Right hindlimb (tissue), 1 donor: ENCODE measurements around the gene NOP58.
A peak's percentile ranks its signal among the peaks of the same experiment; 100 is the strongest.
"Not testable (repeated sequence)": the region's sequence is repeated elsewhere in the genome, so short reads cannot be mapped to it uniquely, and the experiment has no call there.

ENCODE experiments used
- DNase-seq: peaks from one replicate; pipeline ENCODE4 v3.0.0-alpha.2; 2018

The NOP58 gene

DNA sequence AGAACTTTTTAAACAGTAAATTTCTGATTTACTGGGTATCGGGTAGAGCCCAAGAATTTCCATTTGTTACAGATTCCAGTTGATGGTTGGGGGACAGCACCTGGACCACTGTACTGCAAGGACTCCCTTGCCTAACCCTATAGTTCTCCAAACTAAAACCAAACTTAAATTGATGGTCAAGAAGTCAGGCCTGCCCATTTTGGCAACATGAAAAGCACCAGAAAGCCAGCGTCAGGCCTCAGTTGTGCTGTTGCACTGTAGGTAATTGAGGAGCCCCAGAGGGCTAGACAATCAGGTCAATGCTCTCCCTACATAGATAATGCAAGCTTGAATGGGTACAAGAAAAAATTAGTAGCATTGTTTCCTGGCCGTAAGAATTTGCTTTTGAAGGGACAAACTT lies 40.5 kb downstream of the NOP58 start:
- no peak for DNase-seq

DNA sequence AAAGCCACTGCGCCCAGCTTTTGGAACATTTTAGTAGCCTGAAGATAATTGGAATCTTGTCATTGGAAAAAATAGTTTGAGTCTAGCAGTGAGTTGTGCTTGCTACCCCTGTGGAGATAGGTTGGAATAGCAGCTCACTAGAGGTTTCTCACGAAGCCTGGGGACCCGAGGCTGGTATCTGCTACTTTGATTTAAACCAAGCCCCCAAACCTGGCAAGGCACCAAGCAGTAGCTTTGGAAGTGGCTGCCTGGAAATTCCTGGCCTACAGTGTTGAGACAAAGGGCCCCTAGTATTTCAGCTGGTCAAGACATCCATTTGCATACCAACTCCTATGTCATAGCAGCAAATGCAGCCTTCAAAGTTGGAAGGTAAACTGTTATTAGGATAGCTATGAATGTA lies 42.1 kb downstream of the NOP58 start:
- peak; percentile 30 for DNase-seq

DNA sequence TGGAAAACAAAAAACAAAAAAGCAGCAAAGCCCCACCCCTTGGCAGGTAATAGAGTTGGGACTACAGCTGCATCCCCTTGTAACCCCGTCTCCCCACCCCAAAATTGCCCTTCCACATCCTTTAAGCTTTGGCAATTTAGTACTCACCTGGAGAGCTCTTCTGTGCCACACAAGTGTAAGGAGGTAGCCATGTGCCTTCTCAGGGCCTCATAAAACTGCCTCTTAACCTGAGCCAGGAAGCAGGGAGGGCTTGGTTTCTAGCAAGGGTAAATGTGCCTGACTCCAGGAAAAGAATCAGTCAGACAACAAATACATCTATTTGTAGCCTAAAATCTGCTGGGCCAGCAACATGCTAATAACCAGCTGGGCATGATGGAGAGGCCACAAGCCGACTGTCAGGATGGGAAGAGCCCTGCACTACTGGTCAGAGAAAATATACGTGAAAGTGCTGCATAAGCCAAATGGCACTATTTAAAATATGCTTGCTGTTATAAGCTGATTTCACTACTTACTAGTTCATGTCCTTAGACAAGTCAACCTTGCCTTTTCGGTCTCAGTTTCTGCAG lies 46.3 kb downstream of the NOP58 start:
- no peak for DNase-seq

DNA sequence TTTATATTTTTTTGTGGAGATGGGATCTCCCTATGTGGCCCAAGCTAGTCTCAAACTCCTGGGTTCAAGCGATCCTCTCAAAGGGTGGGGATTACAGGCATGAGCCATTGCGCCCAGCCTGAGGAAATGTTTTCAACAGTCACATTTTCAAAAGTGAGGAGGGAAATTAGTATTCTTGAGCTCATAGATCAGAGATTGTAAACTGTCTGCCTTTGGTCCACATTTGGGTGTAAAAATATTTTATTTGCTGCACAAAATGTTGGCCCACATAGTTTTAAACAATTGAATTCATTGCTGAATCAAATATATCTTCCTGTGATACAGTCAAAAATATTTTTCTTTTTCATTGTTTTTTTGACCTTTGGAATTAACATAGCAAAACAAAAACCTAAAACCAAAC lies 48.6 kb downstream of the NOP58 start:
- no peak for DNase-seq

- DNase-seq, result peak; percentile 88
These were observed 51.7 kb downstream of the NOP58 start for GRCh38 chr2:202317080-202317857.

GRCh38 chr2:202320362-202320761 lies 54.8 kb downstream of the NOP58 start:
- DNase-seq, result not testable (repeated sequence)

- DNase-seq, result no peak
These were observed 56.9 kb downstream of the NOP58 start for GRCh38 chr2:202322435-202322834.

DNA sequence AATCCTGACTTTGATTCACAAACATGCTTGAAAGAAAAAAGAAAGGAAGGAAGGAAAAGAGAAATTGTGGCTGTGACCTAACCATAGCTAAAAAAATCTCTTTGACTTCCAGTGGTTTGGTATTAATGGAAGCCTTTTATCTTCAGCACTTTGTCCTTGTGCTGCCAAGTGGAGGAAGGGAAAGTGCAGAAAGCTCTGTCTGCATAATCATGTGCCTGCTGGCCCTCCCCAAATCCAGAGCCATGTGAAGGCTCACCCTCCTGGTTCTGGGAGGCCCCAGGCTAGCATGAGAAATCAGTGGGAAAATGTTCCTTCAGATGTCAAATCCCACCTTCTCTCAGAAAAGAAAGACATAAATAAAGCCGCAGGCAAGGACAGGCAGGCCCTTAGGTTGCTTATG lies 62.3 kb downstream of the NOP58 start:
- DNase-seq, result no peak

DNA sequence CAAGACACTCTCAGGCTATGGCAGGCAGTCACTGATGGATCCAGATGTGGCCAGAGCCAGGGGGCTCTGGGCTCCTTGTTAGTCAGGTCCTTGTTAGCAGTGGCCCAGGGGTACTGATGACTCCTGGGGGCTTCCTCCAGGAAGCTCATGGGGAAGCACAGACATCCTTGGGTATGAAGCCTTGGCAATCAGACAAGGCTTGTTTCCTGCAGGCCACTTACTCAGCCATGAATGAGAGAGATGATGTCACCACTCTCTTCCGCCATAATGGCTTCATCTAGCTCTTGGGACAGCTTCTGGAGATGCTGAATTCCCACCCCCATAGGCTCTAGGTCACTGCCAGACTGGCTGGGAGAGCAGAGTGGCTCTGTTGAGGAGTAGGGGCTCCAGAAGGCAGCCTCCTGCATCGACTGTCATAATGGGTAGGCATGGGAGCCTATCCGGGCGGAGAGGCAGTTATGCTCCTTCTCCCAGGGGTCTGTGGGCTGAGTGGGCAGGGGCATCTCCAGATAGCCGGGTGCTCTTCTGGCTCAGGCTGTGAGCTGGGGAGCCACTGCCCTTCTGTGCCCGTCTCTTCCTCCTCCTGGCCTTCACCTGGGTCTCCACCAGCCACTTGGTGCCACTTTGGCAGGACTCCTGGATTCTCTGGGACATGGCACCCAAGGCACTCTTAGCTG lies 70.4 kb downstream of the NOP58 start:
- DNase-seq, result no peak

DNA sequence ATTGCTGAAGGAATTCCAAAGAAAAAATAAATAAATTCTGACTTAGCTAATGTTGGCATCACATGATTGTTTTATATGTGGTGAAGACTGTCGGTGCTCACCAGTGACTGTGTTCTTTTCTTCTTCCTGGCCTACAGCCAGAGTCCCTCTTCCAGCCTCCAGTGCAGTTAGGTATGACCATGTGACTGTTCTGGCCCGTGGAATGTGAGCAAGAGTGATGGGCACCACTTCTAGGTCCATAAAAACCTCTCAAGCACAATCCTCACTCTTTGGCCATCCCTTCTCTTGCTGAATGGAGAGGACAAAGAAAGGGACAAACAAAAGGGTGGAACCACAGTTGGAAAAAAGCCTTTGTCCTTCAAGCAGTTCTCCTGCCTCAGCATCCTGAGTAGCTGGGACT lies 71.6 kb downstream of the NOP58 start:
- no peak for DNase-seq

- DNase-seq, result no peak
These were observed 72.3 kb downstream of the NOP58 start for GRCh38 chr2:202337706-202338346.

DNA sequence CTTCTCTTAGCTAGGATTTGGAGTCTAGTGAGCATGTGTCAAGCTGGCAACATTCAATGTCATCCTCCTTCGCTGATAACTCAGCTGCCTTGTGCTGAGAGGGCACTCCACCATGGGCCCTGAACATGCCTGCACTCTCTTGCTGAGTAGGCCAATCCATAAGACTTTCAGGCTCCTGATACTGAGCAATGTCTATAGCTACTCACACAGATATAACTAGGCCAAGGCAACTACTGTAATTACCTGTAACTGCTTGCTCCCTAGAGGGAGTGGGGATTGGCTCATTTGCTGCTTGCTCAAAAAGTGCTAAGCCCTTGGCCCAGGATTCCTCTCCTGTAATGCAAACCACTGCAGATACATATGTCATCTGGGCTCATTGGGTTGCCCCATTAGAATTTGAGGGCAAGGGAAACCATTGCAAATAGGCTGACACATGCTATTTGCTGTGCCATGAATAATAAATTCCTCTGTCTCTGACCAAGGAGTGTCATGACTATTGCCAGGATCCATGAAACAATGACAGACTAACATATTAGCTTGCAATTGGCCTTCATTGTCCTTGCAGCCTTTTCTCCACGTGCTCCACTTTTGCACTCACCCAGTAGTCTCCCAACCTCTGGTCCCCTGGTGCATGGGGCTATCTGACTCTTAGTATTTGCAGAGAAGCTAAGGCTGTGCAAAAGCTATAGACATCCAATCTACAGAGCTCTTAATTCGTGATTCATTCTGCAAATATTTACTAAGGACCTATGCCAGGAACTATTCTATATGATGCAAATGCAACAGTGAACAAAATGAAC lies 73.7 kb downstream of the NOP58 start:
- DNase-seq, result no peak

DNA sequence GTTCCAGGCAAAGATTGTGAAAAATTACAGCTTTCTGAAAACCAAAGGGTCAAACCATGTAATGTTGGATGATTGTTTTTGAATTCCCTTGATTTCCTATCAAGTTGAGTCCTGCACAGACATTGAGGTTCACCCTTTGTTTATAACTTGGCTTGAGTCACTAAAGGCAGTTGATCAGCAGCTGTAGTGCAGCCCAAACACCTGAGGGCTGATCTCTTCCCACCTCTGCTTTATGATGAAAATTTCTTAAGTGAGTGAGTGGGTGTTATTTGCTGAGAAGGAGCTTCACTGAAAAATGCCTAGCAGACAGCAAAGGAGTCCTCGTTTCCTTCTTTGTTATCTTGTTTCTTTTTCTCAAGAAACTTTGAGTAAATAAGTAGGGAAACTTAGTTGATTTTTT lies 78.6 kb downstream of the NOP58 start:
- DNase-seq, result no peak

DNA sequence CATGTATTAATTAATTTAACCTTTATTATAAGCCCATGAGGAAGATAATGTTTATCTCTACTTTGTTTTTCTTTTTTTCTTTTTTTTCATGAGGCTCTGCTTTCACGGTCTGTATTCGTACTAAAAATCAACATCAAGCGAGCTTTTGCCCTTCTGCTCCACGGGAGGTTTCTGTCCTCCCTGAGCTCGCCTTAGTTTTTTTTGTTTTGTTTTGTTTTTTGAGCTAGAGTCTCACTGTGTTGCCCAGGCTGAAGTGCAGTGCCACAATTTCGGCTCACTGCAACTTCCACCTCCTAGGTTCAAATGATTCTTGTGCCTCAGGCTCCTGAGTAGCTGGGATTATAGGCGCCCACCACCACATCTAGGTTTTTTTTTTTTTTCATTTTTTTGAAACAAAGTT lies 80.6 kb downstream of the NOP58 start:
- DNase-seq, result no peak
